ENCODE results near the gene C1orf53.

DNA sequence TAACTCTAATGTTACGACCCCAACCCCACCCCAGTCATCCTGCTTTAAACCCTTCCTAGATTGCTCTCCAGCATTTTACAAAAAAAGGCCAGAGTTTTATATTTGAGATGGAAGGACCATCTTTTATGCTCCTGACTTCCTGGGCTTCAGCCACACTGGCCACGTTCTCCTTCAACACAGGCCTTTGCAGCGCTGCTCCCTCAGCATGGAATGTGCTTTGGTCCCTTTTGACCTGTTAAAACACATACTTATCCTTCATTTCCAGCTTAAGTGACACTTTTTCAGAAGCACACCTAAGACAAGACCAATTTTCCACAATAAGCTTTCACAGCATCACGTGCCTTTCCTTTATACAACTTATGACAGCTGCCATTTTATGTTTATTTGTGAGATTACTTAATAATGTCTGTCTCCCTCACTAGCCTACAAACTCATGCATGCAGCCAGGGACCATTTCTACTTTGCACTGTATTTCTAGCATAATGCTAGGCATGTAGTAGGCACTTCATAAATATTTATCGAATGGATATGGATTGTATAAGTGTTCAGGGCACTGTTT, 49.3 kb downstream of the C1orf53 start:
- TF ChIP-seq, protein P1, sequence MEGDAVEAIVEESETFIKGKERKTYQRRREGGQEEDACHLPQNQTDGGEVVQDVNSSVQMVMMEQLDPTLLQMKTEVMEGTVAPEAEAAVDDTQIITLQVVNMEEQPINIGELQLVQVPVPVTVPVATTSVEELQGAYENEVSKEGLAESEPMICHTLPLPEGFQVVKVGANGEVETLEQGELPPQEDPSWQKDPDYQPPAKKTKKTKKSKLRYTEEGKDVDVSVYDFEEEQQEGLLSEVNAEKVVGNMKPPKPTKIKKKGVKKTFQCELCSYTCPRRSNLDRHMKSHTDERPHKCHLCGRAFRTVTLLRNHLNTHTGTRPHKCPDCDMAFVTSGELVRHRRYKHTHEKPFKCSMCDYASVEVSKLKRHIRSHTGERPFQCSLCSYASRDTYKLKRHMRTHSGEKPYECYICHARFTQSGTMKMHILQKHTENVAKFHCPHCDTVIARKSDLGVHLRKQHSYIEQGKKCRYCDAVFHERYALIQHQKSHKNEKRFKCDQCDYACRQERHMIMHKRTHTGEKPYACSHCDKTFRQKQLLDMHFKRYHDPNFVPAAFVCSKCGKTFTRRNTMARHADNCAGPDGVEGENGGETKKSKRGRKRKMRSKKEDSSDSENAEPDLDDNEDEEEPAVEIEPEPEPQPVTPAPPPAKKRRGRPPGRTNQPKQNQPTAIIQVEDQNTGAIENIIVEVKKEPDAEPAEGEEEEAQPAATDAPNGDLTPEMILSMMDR (IDR thresholded peaks at IDR 0.05), result no peak
- TF ChIP-seq EP300 (IDR thresholded peaks at IDR 0.05), result no peak
